Measurements from ENCODE around the gene CACFD1.

CACFD1 gene

GRCh38 chr9:133472277-133472645 lies 12.5 kb downstream of the CACFD1 start:
- peaks cover 30 to 31% of the 10 kb centered on the region in 2 experiments for H3K36me3 ChIP-seq (ENCODE audit: control insufficient read depth in 1 of 2, insufficient read depth in 2 of 2, low read length in 2 of 2)
- H4K8ac ChIP-seq (ENCODE audit: low read depth, low read length) = no peak overlapping the region
- no peak overlapping the region for H4K91ac ChIP-seq (ENCODE audit: low read depth, low read length)
- H3K9ac ChIP-seq (ENCODE audit: low read length) = no peak overlapping the region
- no peak overlapping the region for H2BK12ac ChIP-seq (ENCODE audit: low read length)
- H2AFZ ChIP-seq (ENCODE audit: insufficient read depth, low read length, poor library complexity) = no peak overlapping the region
- no peak overlapping the region for H2AK5ac ChIP-seq (ENCODE audit: low read length)
- H3K4me2 ChIP-seq (ENCODE audit: low read length) = no peak overlapping the region
- H3K79me2 ChIP-seq (ENCODE audit: control insufficient read depth, insufficient read depth, low read length, poor library complexity) = no peaks in the 10 kb centered on the region
- DNase-seq = no peak
- H3K14ac ChIP-seq (ENCODE audit: low read length) = no peak overlapping the region
- no peak overlapping the region for H3K4me3 ChIP-seq (ENCODE audit: low read depth, low read length)
- H3K27me3 ChIP-seq (ENCODE audit: insufficient read depth, low read length) = no peaks in the 10 kb centered on the region
- no peaks in the 10 kb centered on the region for H3K4me1 ChIP-seq (ENCODE audit: control insufficient read depth in 1 of 2, insufficient read depth in 2 of 2, low read length in 2 of 2)
- no peak overlapping the region for H3K4ac ChIP-seq (ENCODE audit: low read depth, low read length)
- no peak overlapping the region for H4K12ac ChIP-seq (ENCODE audit: low read depth, low read length)
- no peak overlapping the region for H3K23ac ChIP-seq (ENCODE audit: low read length)
- H3K79me1 ChIP-seq (ENCODE audit: low read length) = no peaks in the 10 kb centered on the region
- H2BK5ac ChIP-seq (ENCODE audit: low read depth, low read length, poor library complexity) = no peak overlapping the region
- WGBS (ENCODE audit: extremely low coverage, insufficient coverage, insufficient read length) = no CpG with 5 or more reads among the region's 11 CpGs
- no peaks in the 10 kb centered on the region for H3K9me3 ChIP-seq (ENCODE audit: insufficient read depth, low read depth, low read length)
- H3K18ac ChIP-seq (ENCODE audit: low read length) = no peak overlapping the region
- H2BK120ac ChIP-seq (ENCODE audit: insufficient read depth, low read length, poor library complexity) = no peak overlapping the region
- no peak overlapping the region for H3K27ac ChIP-seq (ENCODE audit: low read depth, low read length)

DNA sequence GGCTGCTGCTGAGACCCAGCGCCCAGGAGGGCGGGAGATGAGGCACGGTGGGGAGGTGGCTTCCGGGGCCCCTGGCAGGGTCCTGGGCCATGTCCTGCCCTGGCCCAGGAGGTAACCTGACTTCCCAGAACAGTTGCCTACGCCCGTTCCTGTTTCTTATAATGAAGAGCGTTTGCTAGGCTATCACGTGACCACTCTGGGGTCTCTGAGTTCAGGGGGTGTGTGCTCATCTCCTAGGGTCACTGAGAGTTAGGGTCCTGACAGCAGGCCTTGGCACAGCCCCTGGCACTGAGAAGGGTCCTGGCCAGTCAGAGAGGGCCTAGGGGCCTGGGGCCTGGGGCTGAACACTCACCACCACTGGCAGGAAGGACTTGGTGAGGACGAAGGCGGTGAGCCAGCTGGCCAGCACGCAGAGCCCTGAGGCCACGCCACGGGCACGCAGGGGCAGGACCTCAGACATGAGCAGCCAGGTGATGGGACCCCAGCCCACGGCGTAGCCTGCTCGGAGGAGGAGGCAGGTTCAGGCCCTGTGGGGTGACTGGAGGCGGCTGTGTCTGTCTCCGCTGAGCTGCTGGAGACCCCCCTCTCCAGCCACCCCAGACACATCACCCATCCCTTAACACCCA lies 13.1 kb downstream of the CACFD1 start:
- WGBS (ENCODE audit: extremely low coverage, insufficient coverage, insufficient read length) = no CpG with 5 or more reads among the region's 19 CpGs
- Histone ChIP-seq H2BK5ac (ENCODE audit: low read depth, low read length, poor library complexity) (no peak overlapping the region), H2BK120ac (ENCODE audit: insufficient read depth, low read length, poor library complexity) (no peak overlapping the region), H3K4me3 (ENCODE audit: low read depth, low read length) (no peak overlapping the region), H4K12ac (ENCODE audit: low read depth, low read length) (no peak overlapping the region), H2AK5ac (ENCODE audit: low read length) (no peak overlapping the region), H3K79me1 (ENCODE audit: low read length) (no peaks in the 10 kb centered on the region), H3K27me3 (ENCODE audit: insufficient read depth, low read length) (no peaks in the 10 kb centered on the region), H3K9ac (ENCODE audit: low read length) (no peak overlapping the region), H3K4me1 (ENCODE audit: control insufficient read depth in 1 of 2, insufficient read depth in 2 of 2, low read length in 2 of 2) (peaks cover 0 to 2% of the 10 kb centered on the region in 2 experiments), H3K23ac (ENCODE audit: low read length) (no peak overlapping the region), H3K9me3 (ENCODE audit: insufficient read depth, low read depth, low read length) (no peaks in the 10 kb centered on the region), H2BK12ac (ENCODE audit: low read length) (no peak overlapping the region), H3K36me3 (ENCODE audit: control insufficient read depth in 1 of 2, insufficient read depth in 2 of 2, low read length in 2 of 2) (peaks cover 30 to 31% of the 10 kb centered on the region in 2 experiments), H3K14ac (ENCODE audit: low read length) (no peak overlapping the region), H3K79me2 (ENCODE audit: control insufficient read depth, insufficient read depth, low read length, poor library complexity) (no peaks in the 10 kb centered on the region), H4K91ac (ENCODE audit: low read depth, low read length) (no peak overlapping the region), H3K27ac (ENCODE audit: low read depth, low read length) (no peak overlapping the region), H2AFZ (ENCODE audit: insufficient read depth, low read length, poor library complexity) (no peak overlapping the region), H3K4ac (ENCODE audit: low read depth, low read length) (no peak overlapping the region), H4K8ac (ENCODE audit: low read depth, low read length) (no peak overlapping the region), H3K4me2 (ENCODE audit: low read length) (no peak overlapping the region), H3K18ac (ENCODE audit: low read length) (no peak overlapping the region)
- DNase-seq = no peak

DNA sequence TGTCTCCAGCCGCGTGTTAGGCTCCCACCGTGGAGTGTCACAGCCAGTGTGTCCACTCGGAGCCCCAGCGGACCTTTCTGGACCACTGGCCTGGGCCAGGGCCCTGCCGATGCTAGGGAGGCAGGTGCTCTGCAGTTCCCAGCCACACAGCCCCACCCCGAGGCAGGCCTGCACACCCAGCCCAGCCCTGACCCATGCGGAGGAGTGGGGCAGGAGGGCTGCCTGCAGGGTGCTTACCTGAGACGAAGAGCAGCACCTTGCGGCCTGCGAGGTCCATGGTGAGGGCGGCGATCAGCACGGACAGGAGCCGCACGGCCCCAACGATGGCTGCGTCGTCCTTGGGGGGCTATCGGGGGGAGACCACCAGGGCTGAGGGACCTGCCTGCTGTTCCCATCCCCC lies 14.0 kb downstream of the CACFD1 start:
- no peak overlapping the region for H4K8ac ChIP-seq (ENCODE audit: low read depth, low read length)
- DNase-seq = no peak
- no CpG with 5 or more reads among the region's 20 CpGs for WGBS (ENCODE audit: extremely low coverage, insufficient coverage, insufficient read length)

DNA sequence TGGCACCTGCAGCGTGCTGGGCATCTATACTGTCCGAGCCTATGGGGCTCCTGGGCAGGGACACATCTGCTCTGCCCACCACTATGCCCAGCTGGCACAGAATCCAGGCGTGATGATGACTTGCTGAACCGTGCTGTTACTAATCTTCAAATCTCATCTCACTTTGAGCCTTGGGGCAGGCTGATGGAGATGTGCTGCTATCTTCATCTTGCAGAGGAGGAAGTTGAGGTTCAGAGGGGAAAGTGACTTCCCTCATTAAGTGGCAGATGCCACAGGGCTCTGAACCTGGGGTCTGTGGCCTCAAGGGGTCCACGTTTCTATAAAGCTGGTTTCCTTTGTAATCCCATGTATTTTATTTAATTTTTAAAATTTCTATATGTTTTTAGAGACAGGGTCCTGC lies 14.4 kb downstream of the CACFD1 start:
- no peak for DNase-seq
- peaks cover 30 to 31% of the 10 kb centered on the region in 2 experiments for H3K36me3 ChIP-seq (ENCODE audit: control insufficient read depth in 1 of 2, insufficient read depth in 2 of 2, low read length in 2 of 2)
- no peak overlapping the region for H3K18ac ChIP-seq (ENCODE audit: low read length)
- H3K9ac ChIP-seq (ENCODE audit: low read length) = no peak overlapping the region
- H4K8ac ChIP-seq (ENCODE audit: low read depth, low read length) = no peak overlapping the region
- H3K27ac ChIP-seq (ENCODE audit: low read depth, low read length) = no peak overlapping the region
- H3K9me3 ChIP-seq (ENCODE audit: insufficient read depth, low read depth, low read length) = no peaks in the 10 kb centered on the region
- H3K23ac ChIP-seq (ENCODE audit: low read length) = no peak overlapping the region
- no CpG with 5 or more reads among the region's 5 CpGs for WGBS (ENCODE audit: extremely low coverage, insufficient coverage, insufficient read length)
- H3K4me2 ChIP-seq (ENCODE audit: low read length) = no peak overlapping the region
- H2AK5ac ChIP-seq (ENCODE audit: low read length) = no peak overlapping the region
- no peaks in the 10 kb centered on the region for H3K27me3 ChIP-seq (ENCODE audit: insufficient read depth, low read length)
- peaks cover 4% of the 10 kb centered on the region for H3K79me1 ChIP-seq (ENCODE audit: low read length)
- no peak overlapping the region for H3K4ac ChIP-seq (ENCODE audit: low read depth, low read length)
- H3K79me2 ChIP-seq (ENCODE audit: control insufficient read depth, insufficient read depth, low read length, poor library complexity) = no peaks in the 10 kb centered on the region
- no peak overlapping the region for H2BK120ac ChIP-seq (ENCODE audit: insufficient read depth, low read length, poor library complexity)
- no peak overlapping the region for H4K91ac ChIP-seq (ENCODE audit: low read depth, low read length)
- H2BK12ac ChIP-seq (ENCODE audit: low read length) = no peak overlapping the region
- no peak overlapping the region for H2AFZ ChIP-seq (ENCODE audit: insufficient read depth, low read length, poor library complexity)
- H4K12ac ChIP-seq (ENCODE audit: low read depth, low read length) = no peak overlapping the region
- no peak overlapping the region for H3K14ac ChIP-seq (ENCODE audit: low read length)
- no peak overlapping the region for H3K4me3 ChIP-seq (ENCODE audit: low read depth, low read length)
- H2BK5ac ChIP-seq (ENCODE audit: low read depth, low read length, poor library complexity) = no peak overlapping the region
- H3K4me1 ChIP-seq (ENCODE audit: control insufficient read depth in 1 of 2, insufficient read depth in 2 of 2, low read length in 2 of 2) = peaks cover 8 to 10% of the 10 kb centered on the region in 2 experiments

More for the DNA sequence above, 14.0 kb downstream of the CACFD1 start:
- Histone ChIP-seq H3K14ac (ENCODE audit: low read length) (no peak overlapping the region), H3K18ac (ENCODE audit: low read length) (no peak overlapping the region), H3K79me1 (ENCODE audit: low read length) (peaks cover 3% of the 10 kb centered on the region), H2AFZ (ENCODE audit: insufficient read depth, low read length, poor library complexity) (no peak overlapping the region), H4K12ac (ENCODE audit: low read depth, low read length) (no peak overlapping the region), H3K79me2 (ENCODE audit: control insufficient read depth, insufficient read depth, low read length, poor library complexity) (no peaks in the 10 kb centered on the region), H3K4ac (ENCODE audit: low read depth, low read length) (no peak overlapping the region), H3K4me2 (ENCODE audit: low read length) (no peak overlapping the region), H2AK5ac (ENCODE audit: low read length) (no peak overlapping the region), H4K91ac (ENCODE audit: low read depth, low read length) (no peak overlapping the region), H2BK120ac (ENCODE audit: insufficient read depth, low read length, poor library complexity) (no peak overlapping the region), H2BK5ac (ENCODE audit: low read depth, low read length, poor library complexity) (no peak overlapping the region), H3K9ac (ENCODE audit: low read length) (no peak overlapping the region), H3K9me3 (ENCODE audit: insufficient read depth, low read depth, low read length) (no peaks in the 10 kb centered on the region), H3K27ac (ENCODE audit: low read depth, low read length) (no peak overlapping the region), H3K36me3 (ENCODE audit: control insufficient read depth in 1 of 2, insufficient read depth in 2 of 2, low read length in 2 of 2) (peaks cover 30 to 31% of the 10 kb centered on the region in 2 experiments), H3K27me3 (ENCODE audit: insufficient read depth, low read length) (no peaks in the 10 kb centered on the region), H3K4me1 (ENCODE audit: control insufficient read depth in 1 of 2, insufficient read depth in 2 of 2, low read length in 2 of 2) (peaks cover 7 to 9% of the 10 kb centered on the region in 2 experiments), H3K23ac (ENCODE audit: low read length) (no peak overlapping the region), H2BK12ac (ENCODE audit: low read length) (no peak overlapping the region), H3K4me3 (ENCODE audit: low read depth, low read length) (no peak overlapping the region)
